ENCODE measurements around the gene PDE7B. TPM values are rescaled to one million over a fixed set of nuclear protein-coding genes. Genes with fewer than 3 reads are reported as not detected.

Gene PDE7B
- total and polyA plus RNA-seq, 2 of the 8 experiments (the other 6 are each of a cell fraction or from before 2014, with no cell fraction given), result not detected

DNA sequence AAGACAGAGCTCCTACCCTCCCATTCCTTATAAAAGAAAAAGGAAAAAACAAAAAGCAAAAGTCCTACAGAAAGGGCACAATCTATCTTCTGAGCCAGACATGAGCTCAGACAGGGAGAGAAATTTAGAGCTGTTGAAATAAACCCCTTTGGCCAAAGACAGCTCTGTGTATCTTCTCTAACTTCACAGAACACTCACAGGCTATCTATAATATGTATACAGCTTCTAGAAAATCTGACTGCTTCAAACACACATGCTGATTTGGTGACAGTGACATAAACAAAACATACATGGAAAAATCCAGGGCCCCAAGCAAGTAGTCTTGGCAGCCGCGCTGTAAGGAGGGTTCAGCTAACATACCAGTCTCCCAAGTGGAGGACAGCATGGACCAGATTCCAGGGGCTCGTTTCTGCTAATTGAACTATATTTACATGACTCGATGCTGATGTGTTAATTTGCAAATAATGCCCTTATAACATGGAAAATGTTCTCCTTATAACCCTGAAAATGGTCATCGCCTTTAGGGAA lies 361.6 kb downstream of the PDE7B start (continued):
- TF ChIP-seq, protein P1, sequence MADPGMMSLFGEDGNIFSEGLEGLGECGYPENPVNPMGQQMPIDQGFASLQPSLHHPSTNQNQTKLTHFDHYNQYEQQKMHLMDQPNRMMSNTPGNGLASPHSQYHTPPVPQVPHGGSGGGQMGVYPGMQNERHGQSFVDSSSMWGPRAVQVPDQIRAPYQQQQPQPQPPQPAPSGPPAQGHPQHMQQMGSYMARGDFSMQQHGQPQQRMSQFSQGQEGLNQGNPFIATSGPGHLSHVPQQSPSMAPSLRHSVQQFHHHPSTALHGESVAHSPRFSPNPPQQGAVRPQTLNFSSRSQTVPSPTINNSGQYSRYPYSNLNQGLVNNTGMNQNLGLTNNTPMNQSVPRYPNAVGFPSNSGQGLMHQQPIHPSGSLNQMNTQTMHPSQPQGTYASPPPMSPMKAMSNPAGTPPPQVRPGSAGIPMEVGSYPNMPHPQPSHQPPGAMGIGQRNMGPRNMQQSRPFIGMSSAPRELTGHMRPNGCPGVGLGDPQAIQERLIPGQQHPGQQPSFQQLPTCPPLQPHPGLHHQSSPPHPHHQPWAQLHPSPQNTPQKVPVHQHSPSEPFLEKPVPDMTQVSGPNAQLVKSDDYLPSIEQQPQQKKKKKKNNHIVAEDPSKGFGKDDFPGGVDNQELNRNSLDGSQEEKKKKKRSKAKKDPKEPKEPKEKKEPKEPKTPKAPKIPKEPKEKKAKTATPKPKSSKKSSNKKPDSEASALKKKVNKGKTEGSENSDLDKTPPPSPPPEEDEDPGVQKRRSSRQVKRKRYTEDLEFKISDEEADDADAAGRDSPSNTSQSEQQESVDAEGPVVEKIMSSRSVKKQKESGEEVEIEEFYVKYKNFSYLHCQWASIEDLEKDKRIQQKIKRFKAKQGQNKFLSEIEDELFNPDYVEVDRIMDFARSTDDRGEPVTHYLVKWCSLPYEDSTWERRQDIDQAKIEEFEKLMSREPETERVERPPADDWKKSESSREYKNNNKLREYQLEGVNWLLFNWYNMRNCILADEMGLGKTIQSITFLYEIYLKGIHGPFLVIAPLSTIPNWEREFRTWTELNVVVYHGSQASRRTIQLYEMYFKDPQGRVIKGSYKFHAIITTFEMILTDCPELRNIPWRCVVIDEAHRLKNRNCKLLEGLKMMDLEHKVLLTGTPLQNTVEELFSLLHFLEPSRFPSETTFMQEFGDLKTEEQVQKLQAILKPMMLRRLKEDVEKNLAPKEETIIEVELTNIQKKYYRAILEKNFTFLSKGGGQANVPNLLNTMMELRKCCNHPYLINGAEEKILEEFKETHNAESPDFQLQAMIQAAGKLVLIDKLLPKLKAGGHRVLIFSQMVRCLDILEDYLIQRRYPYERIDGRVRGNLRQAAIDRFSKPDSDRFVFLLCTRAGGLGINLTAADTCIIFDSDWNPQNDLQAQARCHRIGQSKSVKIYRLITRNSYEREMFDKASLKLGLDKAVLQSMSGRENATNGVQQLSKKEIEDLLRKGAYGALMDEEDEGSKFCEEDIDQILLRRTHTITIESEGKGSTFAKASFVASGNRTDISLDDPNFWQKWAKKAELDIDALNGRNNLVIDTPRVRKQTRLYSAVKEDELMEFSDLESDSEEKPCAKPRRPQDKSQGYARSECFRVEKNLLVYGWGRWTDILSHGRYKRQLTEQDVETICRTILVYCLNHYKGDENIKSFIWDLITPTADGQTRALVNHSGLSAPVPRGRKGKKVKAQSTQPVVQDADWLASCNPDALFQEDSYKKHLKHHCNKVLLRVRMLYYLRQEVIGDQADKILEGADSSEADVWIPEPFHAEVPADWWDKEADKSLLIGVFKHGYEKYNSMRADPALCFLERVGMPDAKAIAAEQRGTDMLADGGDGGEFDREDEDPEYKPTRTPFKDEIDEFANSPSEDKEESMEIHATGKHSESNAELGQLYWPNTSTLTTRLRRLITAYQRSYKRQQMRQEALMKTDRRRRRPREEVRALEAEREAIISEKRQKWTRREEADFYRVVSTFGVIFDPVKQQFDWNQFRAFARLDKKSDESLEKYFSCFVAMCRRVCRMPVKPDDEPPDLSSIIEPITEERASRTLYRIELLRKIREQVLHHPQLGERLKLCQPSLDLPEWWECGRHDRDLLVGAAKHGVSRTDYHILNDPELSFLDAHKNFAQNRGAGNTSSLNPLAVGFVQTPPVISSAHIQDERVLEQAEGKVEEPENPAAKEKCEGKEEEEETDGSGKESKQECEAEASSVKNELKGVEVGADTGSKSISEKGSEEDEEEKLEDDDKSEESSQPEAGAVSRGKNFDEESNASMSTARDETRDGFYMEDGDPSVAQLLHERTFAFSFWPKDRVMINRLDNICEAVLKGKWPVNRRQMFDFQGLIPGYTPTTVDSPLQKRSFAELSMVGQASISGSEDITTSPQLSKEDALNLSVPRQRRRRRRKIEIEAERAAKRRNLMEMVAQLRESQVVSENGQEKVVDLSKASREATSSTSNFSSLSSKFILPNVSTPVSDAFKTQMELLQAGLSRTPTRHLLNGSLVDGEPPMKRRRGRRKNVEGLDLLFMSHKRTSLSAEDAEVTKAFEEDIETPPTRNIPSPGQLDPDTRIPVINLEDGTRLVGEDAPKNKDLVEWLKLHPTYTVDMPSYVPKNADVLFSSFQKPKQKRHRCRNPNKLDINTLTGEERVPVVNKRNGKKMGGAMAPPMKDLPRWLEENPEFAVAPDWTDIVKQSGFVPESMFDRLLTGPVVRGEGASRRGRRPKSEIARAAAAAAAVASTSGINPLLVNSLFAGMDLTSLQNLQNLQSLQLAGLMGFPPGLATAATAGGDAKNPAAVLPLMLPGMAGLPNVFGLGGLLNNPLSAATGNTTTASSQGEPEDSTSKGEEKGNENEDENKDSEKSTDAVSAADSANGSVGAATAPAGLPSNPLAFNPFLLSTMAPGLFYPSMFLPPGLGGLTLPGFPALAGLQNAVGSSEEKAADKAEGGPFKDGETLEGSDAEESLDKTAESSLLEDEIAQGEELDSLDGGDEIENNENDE (IDR thresholded peaks at IDR 0.05; ENCODE audit: insufficient replicate concordance, low read length), result no peak
- no peak for TF ChIP-seq TAF1 (IDR thresholded peaks at IDR 0.05; ENCODE audit: low read depth, low read length)
- TF ChIP-seq, protein P2, sequence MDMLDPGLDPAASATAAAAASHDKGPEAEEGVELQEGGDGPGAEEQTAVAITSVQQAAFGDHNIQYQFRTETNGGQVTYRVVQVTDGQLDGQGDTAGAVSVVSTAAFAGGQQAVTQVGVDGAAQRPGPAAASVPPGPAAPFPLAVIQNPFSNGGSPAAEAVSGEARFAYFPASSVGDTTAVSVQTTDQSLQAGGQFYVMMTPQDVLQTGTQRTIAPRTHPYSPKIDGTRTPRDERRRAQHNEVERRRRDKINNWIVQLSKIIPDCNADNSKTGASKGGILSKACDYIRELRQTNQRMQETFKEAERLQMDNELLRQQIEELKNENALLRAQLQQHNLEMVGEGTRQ (IDR thresholded peaks at IDR 0.05; ENCODE audit: low read length), result no peak
- TF ChIP-seq YY1 (IDR thresholded peaks at IDR 0.05; ENCODE audit: low read depth, low read length), result no peak
- no peak for TF ChIP-seq CTBP2 (IDR thresholded peaks at IDR 0.05; ENCODE audit: borderline replicate concordance, insufficient read depth, insufficient read length, low read length)
- TF ChIP-seq, protein P3, sequence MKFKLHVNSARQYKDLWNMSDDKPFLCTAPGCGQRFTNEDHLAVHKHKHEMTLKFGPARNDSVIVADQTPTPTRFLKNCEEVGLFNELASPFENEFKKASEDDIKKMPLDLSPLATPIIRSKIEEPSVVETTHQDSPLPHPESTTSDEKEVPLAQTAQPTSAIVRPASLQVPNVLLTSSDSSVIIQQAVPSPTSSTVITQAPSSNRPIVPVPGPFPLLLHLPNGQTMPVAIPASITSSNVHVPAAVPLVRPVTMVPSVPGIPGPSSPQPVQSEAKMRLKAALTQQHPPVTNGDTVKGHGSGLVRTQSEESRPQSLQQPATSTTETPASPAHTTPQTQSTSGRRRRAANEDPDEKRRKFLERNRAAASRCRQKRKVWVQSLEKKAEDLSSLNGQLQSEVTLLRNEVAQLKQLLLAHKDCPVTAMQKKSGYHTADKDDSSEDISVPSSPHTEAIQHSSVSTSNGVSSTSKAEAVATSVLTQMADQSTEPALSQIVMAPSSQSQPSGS (IDR thresholded peaks at IDR 0.05; ENCODE audit: low read length), result no peak
- no peak for TF ChIP-seq ZNF274 (IDR thresholded peaks at IDR 0.05; ENCODE audit: borderline replicate concordance, extremely low read depth, low read length)

Data from H1 (cell line).